Measurements from ENCODE around the gene MUC2.

Gene MUC2

DNA sequence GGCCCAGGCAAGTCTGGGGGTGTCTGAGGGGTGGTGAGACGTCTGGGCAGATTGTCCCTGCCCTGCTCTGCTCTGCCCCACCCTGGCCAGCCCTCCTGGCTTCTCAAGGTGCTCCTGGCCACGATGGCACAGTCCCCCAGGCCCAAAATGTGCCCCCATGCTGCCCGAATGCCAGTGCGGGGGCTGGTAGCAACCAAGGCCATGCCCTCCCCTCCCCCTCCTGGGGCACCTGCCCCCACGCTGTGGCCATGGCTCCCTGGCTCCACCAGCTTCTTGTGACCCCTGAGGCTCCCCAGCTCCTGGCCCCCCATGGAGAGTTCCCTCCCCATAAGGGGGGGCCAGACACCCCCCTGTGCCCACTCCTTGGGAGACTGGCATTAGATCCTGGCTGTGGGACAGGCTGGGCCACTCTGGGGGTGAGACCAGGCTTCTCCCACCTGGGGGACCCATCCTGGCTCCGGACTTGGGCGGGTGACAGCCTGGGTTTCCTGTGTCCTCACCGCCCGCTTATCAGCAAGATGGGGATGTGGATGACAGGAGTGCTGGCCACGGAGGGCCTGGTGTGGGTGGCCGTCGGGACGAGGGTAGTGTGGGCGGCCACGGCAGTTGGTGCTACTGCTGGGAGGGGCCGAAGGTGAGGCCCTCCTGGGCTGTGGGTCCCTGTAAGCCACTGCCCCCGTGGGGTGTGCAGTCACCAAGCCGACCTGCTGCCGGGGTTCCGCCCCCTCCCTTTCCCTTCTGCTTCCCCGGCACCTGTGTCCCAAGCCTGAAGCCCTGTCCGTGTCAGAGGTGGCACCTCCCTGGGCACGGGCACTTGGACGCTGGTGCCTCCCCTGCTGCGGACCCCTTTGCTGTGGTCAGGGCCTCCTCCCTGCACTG lies 22.3 kb upstream of the MUC2 start:
- DNase-seq (ENCODE audit: low read depth) = no peak
- no peak overlapping the region for H3K4me3 ChIP-seq (ENCODE audit: low read length)
- TF ChIP-seq, protein P1, sequence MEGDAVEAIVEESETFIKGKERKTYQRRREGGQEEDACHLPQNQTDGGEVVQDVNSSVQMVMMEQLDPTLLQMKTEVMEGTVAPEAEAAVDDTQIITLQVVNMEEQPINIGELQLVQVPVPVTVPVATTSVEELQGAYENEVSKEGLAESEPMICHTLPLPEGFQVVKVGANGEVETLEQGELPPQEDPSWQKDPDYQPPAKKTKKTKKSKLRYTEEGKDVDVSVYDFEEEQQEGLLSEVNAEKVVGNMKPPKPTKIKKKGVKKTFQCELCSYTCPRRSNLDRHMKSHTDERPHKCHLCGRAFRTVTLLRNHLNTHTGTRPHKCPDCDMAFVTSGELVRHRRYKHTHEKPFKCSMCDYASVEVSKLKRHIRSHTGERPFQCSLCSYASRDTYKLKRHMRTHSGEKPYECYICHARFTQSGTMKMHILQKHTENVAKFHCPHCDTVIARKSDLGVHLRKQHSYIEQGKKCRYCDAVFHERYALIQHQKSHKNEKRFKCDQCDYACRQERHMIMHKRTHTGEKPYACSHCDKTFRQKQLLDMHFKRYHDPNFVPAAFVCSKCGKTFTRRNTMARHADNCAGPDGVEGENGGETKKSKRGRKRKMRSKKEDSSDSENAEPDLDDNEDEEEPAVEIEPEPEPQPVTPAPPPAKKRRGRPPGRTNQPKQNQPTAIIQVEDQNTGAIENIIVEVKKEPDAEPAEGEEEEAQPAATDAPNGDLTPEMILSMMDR (conservative IDR thresholded peaks at IDR 0.05; ENCODE audit: low read depth, low read length) = no peak

DNA sequence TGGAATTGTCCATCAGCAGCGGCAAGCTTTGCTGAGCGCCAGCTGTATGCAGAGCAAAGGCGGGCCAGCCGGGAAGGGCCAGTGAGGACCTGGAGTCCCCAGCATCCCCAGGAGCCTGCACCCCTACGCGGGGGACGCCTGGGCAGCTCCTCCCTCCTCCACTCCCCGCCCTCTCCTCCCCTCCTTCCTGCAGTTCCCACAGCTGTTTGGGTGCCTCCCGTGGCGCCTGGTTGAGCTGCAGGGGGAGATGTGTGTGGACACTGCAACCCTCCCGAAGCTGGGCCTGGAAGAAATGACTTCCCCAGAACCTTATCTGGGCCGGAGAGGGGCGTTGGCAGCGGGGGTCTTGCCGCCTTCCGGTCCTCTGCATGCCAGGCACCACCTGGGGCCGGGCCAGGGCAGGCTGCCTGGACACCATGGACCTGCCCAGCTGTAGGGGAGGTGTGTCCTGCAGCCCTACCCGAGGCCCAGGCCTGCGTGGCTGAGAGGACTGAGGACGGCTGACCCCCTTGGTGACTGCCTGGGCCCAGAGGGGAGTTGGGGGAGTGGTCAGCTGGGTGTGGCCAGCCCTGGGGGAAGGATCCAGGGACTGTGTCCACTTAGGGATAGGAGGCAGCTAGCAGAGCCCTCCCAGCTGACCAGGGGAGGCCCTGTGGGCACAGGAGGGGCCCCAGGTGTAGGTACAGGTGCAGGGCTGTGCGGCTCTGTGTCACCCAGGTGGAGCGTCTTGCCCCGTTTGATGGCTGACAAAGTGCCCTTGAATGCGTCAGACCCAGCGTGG lies 21.4 kb upstream of the MUC2 start:
- no peak for DNase-seq (ENCODE audit: low read depth)
- no peak overlapping the region for H3K4me3 ChIP-seq (ENCODE audit: low read length)
- TF ChIP-seq, protein P1 (conservative IDR thresholded peaks at IDR 0.05; ENCODE audit: low read depth, low read length) = no peak

DNA sequence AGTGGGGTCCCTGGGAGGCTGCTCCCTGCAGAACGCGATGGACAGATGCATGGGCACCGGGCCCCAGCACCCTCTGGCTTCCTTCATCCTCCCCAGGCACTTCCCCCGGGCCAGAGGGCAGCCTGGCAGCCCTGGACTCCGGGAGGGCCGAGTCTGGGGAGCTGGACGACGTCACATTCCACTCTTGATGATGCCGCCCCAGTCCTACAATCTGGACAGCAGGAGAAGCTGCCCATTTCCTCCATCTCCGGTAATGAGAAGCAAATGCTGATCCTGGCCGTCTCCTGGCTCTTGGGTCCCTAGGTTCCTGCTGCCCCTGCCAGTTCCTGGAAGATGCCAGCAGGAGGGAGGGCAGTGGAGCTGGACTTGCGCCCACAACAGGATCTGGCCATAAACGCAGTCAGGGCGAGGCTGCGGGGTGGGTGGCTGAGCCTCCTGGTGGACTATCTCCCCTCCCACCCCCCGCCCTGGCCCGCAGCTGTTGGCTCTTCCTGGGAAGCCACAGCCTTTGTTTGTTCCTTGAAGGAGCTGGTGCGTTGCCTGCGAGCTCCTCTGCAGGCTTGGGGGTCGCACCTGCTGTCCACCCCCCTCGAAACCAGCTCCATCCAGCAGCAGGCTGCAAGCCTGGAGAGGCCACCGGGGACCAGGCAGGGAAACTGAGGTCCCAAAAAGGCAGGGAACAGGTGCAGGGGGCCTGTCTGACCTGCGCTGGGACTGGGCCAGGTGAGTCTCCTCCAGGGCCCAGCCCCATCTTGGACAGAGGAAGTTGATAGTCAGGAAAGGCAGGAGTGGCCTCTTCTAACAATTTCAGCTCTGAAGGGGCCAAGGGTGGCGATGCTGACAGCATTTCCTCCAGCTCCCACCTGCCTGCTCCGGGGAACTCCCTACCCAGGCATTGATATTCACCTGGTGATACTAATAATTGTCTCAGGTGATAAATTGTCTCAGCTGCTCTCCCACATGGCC lies 20.2 kb upstream of the MUC2 start:
- TF ChIP-seq, protein P1 (conservative IDR thresholded peaks at IDR 0.05; ENCODE audit: low read depth, low read length) = no peak
- no peak for DNase-seq (ENCODE audit: low read depth)

DNA sequence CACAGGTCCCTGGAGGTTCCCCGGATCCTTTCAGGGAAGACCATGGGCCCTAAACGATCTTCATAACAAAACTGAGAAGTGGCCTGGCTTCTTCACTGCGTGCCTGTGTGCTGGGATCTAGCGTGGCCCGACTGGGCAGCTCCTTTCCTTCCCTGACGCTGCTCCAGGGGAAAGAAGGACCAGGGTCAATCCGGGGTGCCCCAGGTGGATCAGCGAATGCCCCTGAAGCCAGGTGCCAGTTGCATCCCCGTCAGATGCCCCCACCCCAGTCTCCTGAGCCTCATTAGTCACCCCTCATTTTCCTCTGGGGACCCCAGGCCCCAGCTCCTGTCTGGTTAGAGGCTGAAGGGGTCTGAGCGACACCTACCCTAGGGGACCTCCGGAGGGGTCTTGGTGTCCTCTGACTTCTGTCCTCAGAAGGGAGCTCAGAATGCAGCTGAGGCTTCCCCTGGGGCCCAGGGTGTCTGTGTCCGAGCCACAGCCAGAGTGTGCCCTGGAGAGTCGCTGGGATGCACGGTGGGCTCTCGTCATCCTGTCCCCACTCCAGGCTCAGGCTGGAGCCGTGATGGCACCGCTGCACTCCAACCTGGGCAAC lies 19.5 kb upstream of the MUC2 start:
- no peak overlapping the region for H3K4me3 ChIP-seq (ENCODE audit: low read length)
- DNase-seq (ENCODE audit: low read depth) = no peak
- TF ChIP-seq, protein P1 (conservative IDR thresholded peaks at IDR 0.05; ENCODE audit: low read depth, low read length) = no peak

More for the DNA sequence above, 20.2 kb upstream of the MUC2 start:
- no peak overlapping the region for H3K4me3 ChIP-seq (ENCODE audit: low read length)

DNA sequence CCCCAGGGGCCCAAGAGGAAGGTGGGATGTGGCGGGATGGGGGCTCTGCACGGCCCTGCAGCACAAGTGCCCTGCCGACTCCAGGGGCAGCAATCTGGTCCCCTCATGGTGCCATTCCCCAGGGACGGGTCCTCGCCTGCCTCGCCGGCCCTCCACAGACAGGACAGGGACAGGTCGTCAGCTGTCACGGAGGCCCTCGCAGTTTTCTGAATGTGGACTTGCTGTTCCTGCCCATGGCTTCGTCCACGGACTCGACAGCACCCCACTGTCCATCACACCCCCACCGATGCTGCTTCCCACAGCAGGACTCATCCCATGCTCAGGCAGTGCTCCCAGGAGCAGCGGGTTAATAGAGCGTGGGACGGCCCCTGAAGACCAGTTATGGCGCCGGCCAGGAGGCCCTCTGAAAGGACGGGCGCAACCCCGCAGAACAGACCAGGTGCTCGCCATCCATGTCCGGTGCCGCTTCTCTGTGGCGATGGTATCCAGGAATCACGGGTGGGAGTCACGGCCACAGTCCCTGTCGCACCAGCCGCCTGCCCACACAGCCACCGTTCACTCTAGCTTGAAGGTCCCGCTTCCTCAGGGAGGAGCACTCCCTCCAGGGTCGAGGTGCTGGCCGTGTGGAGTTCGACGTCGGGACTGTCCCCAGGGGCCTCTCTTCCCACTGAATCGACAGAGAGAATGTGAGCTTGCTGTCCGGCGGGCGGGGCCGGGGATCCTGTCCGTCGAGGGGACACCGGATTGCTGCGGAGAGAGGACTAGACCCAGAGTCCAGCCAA lies 18.5 kb upstream of the MUC2 start:
- TF ChIP-seq, protein P1 (conservative IDR thresholded peaks at IDR 0.05; ENCODE audit: low read depth, low read length) = no peak
- no peak for DNase-seq (ENCODE audit: low read depth)

DNA sequence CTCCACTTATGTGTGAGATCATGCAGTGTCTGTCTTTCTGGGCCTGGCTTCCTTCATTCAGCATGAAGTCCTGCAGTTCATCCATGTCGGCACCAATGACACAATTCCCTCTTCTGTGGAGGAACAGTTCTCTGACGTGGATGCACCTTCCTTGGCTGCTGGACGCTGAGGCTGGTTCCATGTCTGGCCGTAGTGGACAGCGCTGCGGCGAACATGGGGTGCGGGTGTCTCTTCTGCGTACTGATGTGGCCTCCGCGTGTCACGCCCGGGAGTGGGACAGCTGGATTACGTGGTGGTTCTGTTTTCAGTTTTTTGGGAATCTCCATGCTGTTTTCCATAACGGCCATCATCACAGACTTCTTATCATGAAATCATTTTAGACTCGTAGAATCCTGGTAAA lies 16.9 kb upstream of the MUC2 start:
- H3K4me3 ChIP-seq (ENCODE audit: low read length) = no peak overlapping the region
- DNase-seq (ENCODE audit: low read depth) = no peak
- TF ChIP-seq, protein P1 (conservative IDR thresholded peaks at IDR 0.05; ENCODE audit: low read depth, low read length) = no peak

More for the DNA sequence above, 18.5 kb upstream of the MUC2 start:
- H3K4me3 ChIP-seq (ENCODE audit: low read length) = no peak overlapping the region

Measured in retinal pigment epithelial cell (primary cell).